Endothelial cell of umbilical vein (primary cell): ENCODE results near the gene JADE1. TPM values are rescaled to one million over a fixed set of nuclear protein-coding genes. Genes with fewer than 3 reads are reported as not detected.

Source experiments
- BruUV-seq: library from RNA; stranded (reverse); fragments of 400-500 nt; replicated peaks from 2 replicates; lab custom pipeline; 2021; lab: Mats Ljungman, UMichigan
- CTCF ChIA-PET: fragments of 300-600, 350-600 bp; sonication (Branson Sonifier 250); formaldehyde crosslinking; loops from one replicate; lab custom pipeline; 2021; ENCODE audit warnings: antibody characterized with exemption, inconsistent platforms; lab: Charles Lee
- POLR2A ChIA-PET: fragments of 300-600, 350-600 bp; sonication (Branson Sonifier 250); formaldehyde crosslinking; loops from one replicate; lab custom pipeline; 2021; ENCODE audit warnings: antibody characterized with exemption, inconsistent platforms; lab: Charles Lee
- DNase-seq: peaks from one replicate; pipeline ENCODE4 v3.0.0-alpha.2; 2011; ENCODE audit warnings: low read depth, low spot score
- FAIRE-seq: peaks from 2 replicates; lab custom pipeline; 2011; peaks lifted over from hg19 to GRCh38; lab: Jason Lieb, UNC
- H2AFZ ChIP-seq: 2 replicates; pipeline ENCODE4 v1.6.0; 2012; ENCODE audit warnings: low read depth, low read length, control low read depth, inconsistent platforms
- H3K27ac ChIP-seq: 2 replicates; pipeline ENCODE4 v1.5.1; 2011; ENCODE audit warnings: low read depth, mild to moderate bottlenecking, control low read depth, low read length, moderate library complexity; ENCODE audit not compliant: insufficient read depth
- H3K27me3 ChIP-seq, 2 experiments: 2 replicates each; pipeline versions ENCODE4 v1.6.0 to v1.6.1; 2011; ENCODE audit warnings: low read length in 2 of 2, mixed read lengths in 1 of 2; ENCODE audit not compliant: control insufficient read depth in 2 of 2, insufficient read depth in 2 of 2
- H3K36me3 ChIP-seq, 2 experiments: 2 replicates in 1 of 2; 3 replicates in 1 of 2; pipeline ENCODE4 v1.5.1; 2011; ENCODE audit warnings: low read length in 2 of 2, mild to moderate bottlenecking in 1 of 2, moderate library complexity in 1 of 2; ENCODE audit not compliant: control insufficient read depth in 2 of 2, insufficient read depth in 2 of 2; ENCODE audit errors: extremely low read depth in 1 of 2
- H3K4me1 ChIP-seq: 3 replicates; pipeline ENCODE4 v1.5.1; 2011; ENCODE audit warnings: mild to moderate bottlenecking, low read length; ENCODE audit not compliant: control insufficient read depth, insufficient read depth; ENCODE audit errors: extremely low read depth
- H3K4me2 ChIP-seq: 2 replicates; pipeline ENCODE4 v1.6.1; 2011; ENCODE audit warnings: low read length, control low read depth, mixed read lengths; ENCODE audit not compliant: insufficient read depth
- H3K4me3 ChIP-seq, 3 experiments: fragments of 200-600 bp in 1 of 3; sonication (generic), shearing (Covaris generic) in 1 of 3; replicated peaks in 1 of 3; 2 replicates each; pipeline ENCODE4 v1.5.1; 2011 to 2016; ENCODE audit warnings: control low read depth in 3 of 3, low read length in 3 of 3, mild to moderate bottlenecking in 2 of 3, inconsistent platforms in 1 of 3, low read depth in 1 of 3, moderate library complexity in 1 of 3; ENCODE audit not compliant: insufficient read depth in 1 of 3
- H3K79me2 ChIP-seq: 2 replicates; pipeline ENCODE4 v1.6.0; 2012; ENCODE audit warnings: low read length, inconsistent platforms; ENCODE audit not compliant: control insufficient read depth, insufficient read depth
- H3K9ac ChIP-seq: replicated peaks from 2 replicates; pipeline ENCODE3; 2011; ENCODE audit warnings: low read length, control low read depth; ENCODE audit not compliant: insufficient read depth; ENCODE audit errors: extremely low read depth
- H3K9me1 ChIP-seq: replicated peaks from 3 replicates; pipeline ENCODE4 v1.6.0; 2011; ENCODE audit warnings: mild to moderate bottlenecking, low read length; ENCODE audit not compliant: control insufficient read depth, insufficient read depth; ENCODE audit errors: extremely low read depth
- H3K9me3 ChIP-seq: replicated peaks from 2 replicates; pipeline ENCODE4 v1.5.1; 2012; ENCODE audit warnings: low read length, inconsistent platforms; ENCODE audit not compliant: control insufficient read depth, insufficient read depth
- H4K20me1 ChIP-seq: replicated peaks from 2 replicates; pipeline ENCODE3; 2011; ENCODE audit warnings: mild to moderate bottlenecking, low read length; ENCODE audit not compliant: control insufficient read depth, insufficient read depth; ENCODE audit errors: extremely low read depth
- CTCF ChIP-seq, 2 donors: IDR thresholded peaks; 1 replicate in 1 of 2; 2 replicates in 1 of 2; pipeline ENCODE4 v1.5.1; 2011; ENCODE audit warnings: low read length in 2 of 2, mild to moderate bottlenecking in 2 of 2, moderate library complexity in 2 of 2, control low read depth in 1 of 2, inconsistent platforms in 1 of 2, low read depth in 1 of 2; ENCODE audit not compliant: insufficient read depth in 1 of 2; ENCODE audit errors: extremely low read depth in 1 of 2
- EZH2 ChIP-seq: IDR thresholded peaks from 2 replicates; pipeline ENCODE4 v1.6.1; 2012; ENCODE audit warnings: borderline replicate concordance, low read depth, mild to moderate bottlenecking, moderate library complexity, low read length, inconsistent platforms; ENCODE audit not compliant: severe bottlenecking
- FOS ChIP-seq: IDR thresholded peaks from 2 replicates; pipeline ENCODE4 v1.6.1; 2011; ENCODE audit warnings: mild to moderate bottlenecking, low read length, moderate library complexity, borderline replicate concordance; ENCODE audit not compliant: insufficient read depth
- GATA2 ChIP-seq: IDR thresholded peaks from 2 replicates; pipeline ENCODE4 v1.7.0; 2011; ENCODE audit warnings: low read depth, mild to moderate bottlenecking, moderate library complexity, mixed read lengths, low read length; ENCODE audit not compliant: insufficient read length, insufficient read depth
- JUN ChIP-seq: IDR thresholded peaks from 2 replicates; pipeline ENCODE4 v1.6.1; 2011; ENCODE audit warnings: borderline replicate concordance, low read depth; ENCODE audit not compliant: insufficient read length, insufficient read depth
- MAX ChIP-seq: IDR thresholded peaks from 2 replicates; pipeline ENCODE4 v1.6.1; 2011; ENCODE audit not compliant: insufficient read depth, insufficient read length
- MYC ChIP-seq: IDR thresholded peaks from one replicate; pipeline ENCODE4 v1.6.1; 2011; ENCODE audit warnings: mild to moderate bottlenecking, low read depth, low read length
- POLR2A ChIP-seq: IDR thresholded peaks from 2 replicates; pipeline ENCODE4 v1.6.1; 2012; ENCODE audit warnings: low read depth, mild to moderate bottlenecking, control low read depth, low read length
- POLR2AphosphoS5 ChIP-seq: IDR thresholded peaks from 2 replicates; pipeline ENCODE4 v1.6.1; 2012; ENCODE audit warnings: low read depth, mild to moderate bottlenecking, control low read depth, low read length, moderate library complexity; ENCODE audit not compliant: insufficient read depth
- dilution Hi-C: fragments of 300-500 bp; cut with MboI; formaldehyde crosslinking; loops from one replicate; pipeline ENCODE4 v1.15.0; 2019; ENCODE audit warnings: low sequenced_read_pairs; ENCODE audit not compliant: extremely low pct_ligation_motif_present
- intact Hi-C: fragments of 100-400 bp; cut with micrococcal nuclease; formaldehyde crosslinking; loops from one replicate; pipeline ENCODE4 v1.10.0; 2022
- polyA plus RNA-seq, 4 experiments: library from polyadenylated mRNA; depleted of rRNA in 3 of 4; stranded (reverse) in 3 of 4; unstranded in 1 of 4; fragments of >200 nt; gene quantifications; 2 replicates each; pipeline versions ENCODE4 v1.2.1 to v1.2.3, GENCODE V29; 2011 to 2012; ENCODE audit warnings: missing spikeins in 1 of 4
- total RNA-seq: library from RNA; stranded (reverse); gene quantifications from 2 replicates; pipeline ENCODE4 v1.2.3, GENCODE V29; 2021

The JADE1 gene
- total and polyA plus RNA-seq, 2 donors (not counting 3 experiments of a cell fraction or from before 2014, with no cell fraction given) = 13.6 to 45.6 TPM

- H3K79me2 ChIP-seq = no peaks in the 10 kb centered on the region
- H4K20me1 ChIP-seq = no peaks in the 10 kb centered on the region
- ChIA-PET CTCF (no interaction called here), POLR2A (no interaction called here)
- H3K4me2 ChIP-seq = no peak overlapping the region
- no peaks in the 10 kb centered on the region for H3K9me1 ChIP-seq
- intact Hi-C loops (no loop called here), dilution Hi-C loops (no loop called here)
- H3K9ac ChIP-seq = no peak overlapping the region
- DNase-seq (no peak), FAIRE-seq (no peak)
- no peak overlapping the region for H3K27ac ChIP-seq
- H3K27me3 ChIP-seq = no peaks in the 10 kb centered on the region
- H2AFZ ChIP-seq = no peak overlapping the region
- BruUV-seq = no TSS peak
- TF ChIP-seq GATA2 (no peak), CTCF (IDR thresholded peaks at IDR 0.05; ENCODE audit: extremely low read depth in 1 of 2, insufficient read depth in 1 of 2, low read depth in 1 of 2, low read length in 2 of 2) (no peak), MAX (no peak), JUN (no peak), FOS (no peak), POLR2A (no peak), EZH2 (no peak), POLR2AphosphoS5 (no peak), MYC (no peak)
- peaks cover 14 to 23% of the 10 kb centered on the region in 2 experiments for H3K36me3 ChIP-seq
- H3K4me1 ChIP-seq = no peaks in the 10 kb centered on the region
- H3K9me3 ChIP-seq = no peaks in the 10 kb centered on the region
- H3K4me3 ChIP-seq = no peak overlapping the region
These were observed 62.4 kb downstream of the JADE1 start for GRCh38 chr4:128871948-128872347.
